Trophoblast cell (in vitro differentiated cells and primary cell): Measurements from ENCODE around the gene INHBC.
A peak's percentile ranks its signal among the peaks of the same experiment; 100 is the strongest.

Experiments used
- DNase-seq, 2 donors: peaks; one replicate each; pipeline ENCODE4 v3.0.0-alpha.2; 2016
- H2AFZ ChIP-seq: 2 replicates; pipeline ENCODE4 v1.6.1; 2013; ENCODE audit warnings: low read length, moderate library complexity, mild to moderate bottlenecking; ENCODE audit not compliant: insufficient read depth, poor library complexity
- H2AK5ac ChIP-seq: 2 replicates; pipeline ENCODE4 v1.6.1; 2013; ENCODE audit warnings: mild to moderate bottlenecking, low read length
- H2BK120ac ChIP-seq: 2 replicates; pipeline ENCODE4 v1.6.1; 2013; ENCODE audit warnings: low read length, mild to moderate bottlenecking, moderate library complexity; ENCODE audit not compliant: insufficient read depth, poor library complexity
- H2BK12ac ChIP-seq: 2 replicates; pipeline ENCODE4 v1.6.1; 2013; ENCODE audit warnings: mild to moderate bottlenecking, low read length, moderate library complexity
- H2BK5ac ChIP-seq: 2 replicates; pipeline ENCODE4 v1.6.1; 2013; ENCODE audit warnings: low read length, low read depth, moderate library complexity, mild to moderate bottlenecking; ENCODE audit not compliant: poor library complexity
- H3K14ac ChIP-seq: 2 replicates; pipeline ENCODE4 v1.6.1; 2013; ENCODE audit warnings: mild to moderate bottlenecking, low read length
- H3K18ac ChIP-seq: 2 replicates; pipeline ENCODE4 v1.6.1; 2013; ENCODE audit warnings: mild to moderate bottlenecking, low read length
- H3K23ac ChIP-seq: 2 replicates; pipeline ENCODE4 v1.6.1; 2013; ENCODE audit warnings: low read length
- H3K27ac ChIP-seq: 2 replicates; pipeline ENCODE4 v1.5.1; 2013; ENCODE audit warnings: low read depth, mild to moderate bottlenecking, inconsistent platforms, low read length, moderate library complexity
- H3K27me3 ChIP-seq: 2 replicates; pipeline ENCODE4 v1.6.1; 2013; ENCODE audit warnings: inconsistent platforms, mild to moderate bottlenecking, low read length, moderate library complexity; ENCODE audit not compliant: insufficient read depth
- H3K36me3 ChIP-seq, 2 experiments: 1 replicate in 1 of 2; 2 replicates in 1 of 2; pipeline ENCODE4 v1.6.1; 2013; ENCODE audit warnings: low read length in 2 of 2, mild to moderate bottlenecking in 2 of 2, moderate library complexity in 1 of 2; ENCODE audit not compliant: insufficient read depth in 2 of 2, control insufficient read depth in 1 of 2
- H3K4ac ChIP-seq: 2 replicates; pipeline ENCODE4 v1.6.1; 2013; ENCODE audit warnings: low read depth, mild to moderate bottlenecking, low read length, moderate library complexity
- H3K4me1 ChIP-seq, 2 experiments: 1 replicate in 1 of 2; 2 replicates in 1 of 2; pipeline ENCODE4 v1.6.1; 2013; ENCODE audit warnings: low read length in 2 of 2, mild to moderate bottlenecking in 2 of 2, moderate library complexity in 1 of 2; ENCODE audit not compliant: insufficient read depth in 2 of 2, control insufficient read depth in 1 of 2
- H3K4me2 ChIP-seq: 2 replicates; pipeline ENCODE4 v1.6.1; 2013; ENCODE audit warnings: inconsistent platforms, mild to moderate bottlenecking, low read length, moderate library complexity
- H3K4me3 ChIP-seq: 2 replicates; pipeline ENCODE4 v1.5.1; 2013; ENCODE audit warnings: mild to moderate bottlenecking, low read depth, low read length, inconsistent platforms
- H3K79me1 ChIP-seq: one replicate; pipeline ENCODE4 v1.6.1; 2013; ENCODE audit warnings: low read length
- H3K79me2 ChIP-seq: 2 replicates; pipeline ENCODE4 v1.6.1; 2013; ENCODE audit warnings: low read length, mild to moderate bottlenecking; ENCODE audit not compliant: control insufficient read depth, insufficient read depth, poor library complexity
- H3K9ac ChIP-seq: 2 replicates; pipeline ENCODE4 v1.6.1; 2013; ENCODE audit warnings: mild to moderate bottlenecking, low read length
- H3K9me3 ChIP-seq: 2 replicates; pipeline ENCODE4 v1.6.1; 2013; ENCODE audit warnings: low read depth, mild to moderate bottlenecking, control low read depth, inconsistent platforms, low read length; ENCODE audit not compliant: insufficient read depth
- H4K12ac ChIP-seq: 2 replicates; pipeline ENCODE4 v1.6.1; 2013; ENCODE audit warnings: low read depth, mild to moderate bottlenecking, low read length, moderate library complexity
- H4K8ac ChIP-seq: 2 replicates; pipeline ENCODE4 v1.6.1; 2013; ENCODE audit warnings: low read depth, mild to moderate bottlenecking, low read length, moderate library complexity
- H4K91ac ChIP-seq: one replicate; pipeline ENCODE4 v1.6.1; 2013; ENCODE audit warnings: low read depth, mild to moderate bottlenecking, low read length, moderate library complexity
- WGBS: extraction: QIAGEN DNeasy Blood & Tissue Kit; methylation state at CpG from one replicate; pipeline ENCODE4 v1.1.7; 2013; ENCODE audit warnings: missing lambda C conversion rate; ENCODE audit not compliant: insufficient read length, insufficient coverage; ENCODE audit errors: extremely low coverage; 5-methylcytosine and 5-hydroxymethylcytosine counted together

INHBC gene

DNA sequence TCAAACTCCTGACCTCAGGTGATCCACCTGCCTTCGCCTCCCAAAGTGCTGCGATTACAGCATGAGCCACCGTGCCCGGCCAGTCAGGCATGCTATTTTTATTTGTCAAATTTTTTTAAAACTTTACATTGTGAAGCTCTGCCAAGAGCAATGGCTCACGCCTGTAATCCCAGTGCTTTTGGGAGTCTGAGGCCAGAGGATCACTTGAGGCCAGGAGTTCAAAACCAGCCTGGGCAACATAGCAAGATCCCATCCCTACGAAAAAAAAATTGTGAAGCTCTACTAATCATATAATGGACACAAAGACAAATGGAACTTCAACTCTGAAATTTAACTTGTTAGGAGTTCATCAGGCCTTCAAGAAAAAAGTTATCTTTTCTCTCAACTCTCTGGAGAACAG, 5.6 kb upstream of the INHBC start:
- Histone ChIP-seq H3K27me3 (no peaks in the 10 kb centered on the region), H3K36me3 (peaks cover 0 to 4% of the 10 kb centered on the region in 2 experiments), H4K12ac (no peak overlapping the region), H3K4me3 (no peak overlapping the region), H3K9ac (no peak overlapping the region), H3K79me2 (peaks cover 2% of the 10 kb centered on the region), H2BK12ac (no peak overlapping the region), H2BK5ac (no peak overlapping the region), H3K9me3 (no peaks in the 10 kb centered on the region), H2BK120ac (no peak overlapping the region), H3K4me1 (peaks cover 0 to 2% of the 10 kb centered on the region in 2 experiments), H3K79me1 (peaks cover 8% of the 10 kb centered on the region), H3K18ac (no peak overlapping the region), H3K4me2 (no peak overlapping the region), H4K91ac (no peak overlapping the region), H3K23ac (no peak overlapping the region), H2AFZ (no peak overlapping the region), H2AK5ac (no peak overlapping the region), H3K14ac (no peak overlapping the region), H3K27ac (no peak overlapping the region), H4K8ac (no peak overlapping the region), H3K4ac (peak overlapping the region; percentile 55)
- WGBS, result no CpG with 5 or more reads among the region's 6 CpGs
- no peak for DNase-seq

DNA sequence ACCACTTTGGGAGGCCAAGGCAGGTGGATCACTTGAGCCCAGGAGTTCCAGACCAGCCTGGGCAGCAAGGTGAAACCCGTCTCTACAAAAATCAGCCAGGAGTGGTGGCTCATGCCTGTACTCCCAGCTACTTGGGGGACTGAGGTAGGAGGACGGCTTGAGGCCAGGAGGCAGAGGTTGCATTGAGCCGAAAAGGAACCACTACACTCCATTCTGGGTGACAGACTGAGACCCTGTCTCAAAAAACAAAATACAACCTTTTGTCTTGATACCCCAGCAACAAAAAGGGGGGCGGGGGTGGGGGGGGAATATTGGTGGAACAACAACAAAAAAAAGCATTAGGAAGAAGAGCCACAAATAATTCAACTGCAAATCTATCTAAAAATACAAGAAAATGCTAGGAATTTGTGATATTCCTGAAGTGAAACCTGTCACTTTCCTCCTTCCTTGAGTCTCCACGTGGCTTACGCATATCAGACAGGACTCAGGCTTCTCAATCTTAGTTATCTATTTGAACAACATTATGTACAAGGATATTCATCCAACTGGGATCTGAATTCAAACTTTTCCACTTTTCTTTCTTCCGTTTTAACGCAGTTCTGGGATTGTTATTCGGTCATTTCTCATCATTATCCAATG, 5.0 kb upstream of the INHBC start:
- Histone ChIP-seq H3K36me3 (peaks cover 0 to 4% of the 10 kb centered on the region in 2 experiments), H3K23ac (no peak overlapping the region), H3K14ac (peak overlapping the region; percentile 56), H3K4me2 (peak overlapping the region; percentile 96), H3K9me3 (no peaks in the 10 kb centered on the region), H4K91ac (no peak overlapping the region), H3K18ac (peak overlapping the region; percentile 65), H3K4me3 (no peak overlapping the region), H2BK120ac (no peak overlapping the region), H2BK12ac (no peak overlapping the region), H2BK5ac (no peak overlapping the region), H4K12ac (peak overlapping the region; percentile 75), H3K27me3 (no peaks in the 10 kb centered on the region), H3K27ac (no peak overlapping the region), H2AFZ (no peak overlapping the region), H4K8ac (peak overlapping the region; percentile 84), H3K79me2 (peaks cover 2% of the 10 kb centered on the region), H3K4ac (peak overlapping the region; percentile 95), H2AK5ac (no peak overlapping the region), H3K9ac (no peak overlapping the region), H3K79me1 (peaks cover 8% of the 10 kb centered on the region), H3K4me1 (peaks cover 0 to 2% of the 10 kb centered on the region in 2 experiments)
- DNase-seq, result peak in 1 of 2 donors; percentile 49
- no CpG with 5 or more reads among the region's 9 CpGs for WGBS

DNA sequence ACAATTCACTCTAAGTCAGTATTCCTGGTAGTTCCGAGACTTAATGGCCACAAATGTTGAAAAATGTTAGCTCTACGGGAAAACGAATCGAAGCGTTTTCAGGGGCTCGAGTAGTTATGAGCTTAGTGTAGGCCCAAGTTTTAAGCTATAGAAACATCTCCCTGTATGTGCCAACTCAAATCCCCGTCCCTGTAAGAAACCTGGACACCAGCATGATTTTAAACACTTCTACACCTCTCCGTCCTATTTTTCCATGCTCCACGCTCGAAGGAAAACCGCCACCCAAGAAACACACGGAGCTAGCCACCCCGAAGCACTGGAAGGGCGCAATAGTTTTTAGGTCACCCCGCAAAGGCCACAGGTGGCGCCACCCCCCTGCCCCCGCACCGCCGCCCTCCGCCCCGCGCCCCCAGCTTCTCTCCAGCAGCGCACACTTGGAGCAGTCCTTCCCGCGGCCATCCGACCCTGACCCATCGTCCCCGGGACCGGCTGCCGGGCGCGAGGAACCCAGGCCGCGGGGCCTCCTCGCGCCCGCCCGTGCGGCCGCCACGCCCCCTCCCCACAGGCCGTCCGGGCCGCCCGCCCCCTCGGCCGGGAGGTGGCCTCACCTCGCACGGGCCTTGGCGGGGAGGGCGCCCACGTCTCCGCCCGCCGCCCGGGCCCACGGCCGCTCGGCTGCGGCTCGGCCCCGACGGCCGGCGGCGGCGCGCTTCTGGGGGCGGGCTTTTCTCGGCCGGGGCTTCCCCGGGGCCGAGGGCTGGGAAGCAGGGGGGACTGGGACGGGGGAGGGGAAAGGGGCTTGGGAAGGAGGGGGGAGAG, 4.3 kb upstream of the INHBC start:
- Histone ChIP-seq H2BK12ac (no peak overlapping the region), H2BK120ac (no peak overlapping the region), H3K14ac (peak overlapping the region; percentile 65), H3K4ac (peak overlapping the region; percentile 64), H2AK5ac (no peak overlapping the region), H3K4me1 (peaks cover 0 to 2% of the 10 kb centered on the region in 2 experiments), H2AFZ (peak overlapping the region; percentile 45), H4K12ac (no peak overlapping the region), H3K9me3 (no peaks in the 10 kb centered on the region), H3K18ac (peak overlapping the region; percentile 61), H3K9ac (peak overlapping the region; percentile 87), H3K79me2 (peaks cover 2% of the 10 kb centered on the region), H3K27ac (peak overlapping the region; percentile 81), H4K91ac (peak overlapping the region; percentile 86), H3K27me3 (no peaks in the 10 kb centered on the region), H3K4me3 (peak overlapping the region; percentile 80), H3K23ac (peak overlapping the region; percentile 76), H2BK5ac (peak overlapping the region; percentile 73), H4K8ac (peak overlapping the region; percentile 88), H3K4me2 (peak overlapping the region; percentile 96), H3K79me1 (peaks cover 8% of the 10 kb centered on the region), H3K36me3 (peaks cover 0 to 4% of the 10 kb centered on the region in 2 experiments)
- no CpG with 5 or more reads among the region's 74 CpGs for WGBS
- DNase-seq, result peak; percentile 36 to 71

DNA sequence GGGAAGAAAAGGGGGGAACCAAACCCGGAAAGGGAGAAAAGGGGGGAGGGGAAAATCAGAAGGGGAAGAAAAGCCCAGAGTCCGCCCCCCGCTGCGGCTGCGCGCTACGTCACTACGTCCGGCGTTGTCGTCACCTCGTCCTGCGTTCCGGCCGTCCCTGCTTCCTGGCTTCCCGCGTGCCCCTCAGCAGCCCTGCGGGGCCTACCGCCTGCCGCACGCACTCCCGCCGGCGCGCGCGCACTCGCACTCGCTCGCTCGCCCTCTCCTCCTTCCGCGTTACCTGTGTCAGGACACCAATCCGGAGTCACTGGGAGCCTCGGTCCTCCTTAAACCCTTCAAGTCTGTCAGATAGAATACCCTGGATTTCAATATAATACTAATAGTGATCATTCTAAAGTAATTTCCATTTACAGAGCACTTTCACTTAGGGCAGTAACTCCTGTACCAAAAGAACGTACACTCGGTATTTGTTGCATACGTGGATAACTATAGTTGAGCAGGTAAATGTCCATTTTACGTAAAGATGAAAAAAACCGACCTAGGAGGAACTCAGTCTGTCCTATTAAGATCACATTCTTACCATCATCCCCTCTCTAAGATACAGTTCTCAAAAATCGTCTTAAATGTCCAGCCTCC, 3.5 kb upstream of the INHBC start, which contains the start of gene R3HDM2:
R3HDM2 (minus strand) TSS at position 113 of the 636 bp plus-strand sequence. CDS start 120,615 bp downstream, outside the sequence.
- peak within 1 kb of the TSS; percentile 76 for H3K23ac ChIP-seq
- H2BK12ac ChIP-seq, result no peak within 1 kb of the TSS
- peaks cover 8% of the 10 kb centered on the region for H3K79me1 ChIP-seq
- peaks cover 0 to 2% of the 10 kb centered on the region in 2 experiments for H3K4me1 ChIP-seq
- H3K14ac ChIP-seq, result peak within 1 kb of the TSS; percentile 65
- peak within 1 kb of the TSS; percentile 73 for H2BK5ac ChIP-seq
- peak within 1 kb of the TSS; percentile 88 for H4K8ac ChIP-seq
- peak within 1 kb of the TSS; percentile 87 for H3K9ac ChIP-seq
- DNase-seq, result peak; percentile 96 to 97
- peak within 1 kb of the TSS; percentile 45 for H2AFZ ChIP-seq
- no peak within 1 kb of the TSS for H2BK120ac ChIP-seq
- peak within 1 kb of the TSS; percentile 61 for H3K18ac ChIP-seq
- peaks cover 2% of the 10 kb centered on the region for H3K79me2 ChIP-seq
- no peaks in the 10 kb centered on the region for H3K36me3 ChIP-seq
- peak within 1 kb of the TSS; percentile 80 for H3K4me3 ChIP-seq
- no peaks in the 10 kb centered on the region for H3K9me3 ChIP-seq
- H4K12ac ChIP-seq, result peak within 1 kb of the TSS; percentile 34
- H3K4ac ChIP-seq, result peak within 1 kb of the TSS; percentile 64
- no peaks in the 10 kb centered on the region for H3K27me3 ChIP-seq
- peak within 1 kb of the TSS; percentile 86 for H4K91ac ChIP-seq
- H3K27ac ChIP-seq, result peak within 1 kb of the TSS; percentile 81
- no peak within 1 kb of the TSS for H2AK5ac ChIP-seq
- H3K4me2 ChIP-seq, result peak within 1 kb of the TSS; percentile 96
- WGBS, result no CpG with 5 or more reads among the region's 41 CpGs
